GM12874 (cell line): Measurements from ENCODE around the gene RFX8.

Source experiments
- TF ChIP-seq, protein P1 (sequence below): IDR thresholded peaks from 2 replicates; pipeline ENCODE4 v1.5.1; 2011; ENCODE audit warnings: low read depth, mild to moderate bottlenecking, control low read depth, low read length, moderate library complexity; ENCODE audit not compliant: insufficient read depth

The RFX8 gene

DNA sequence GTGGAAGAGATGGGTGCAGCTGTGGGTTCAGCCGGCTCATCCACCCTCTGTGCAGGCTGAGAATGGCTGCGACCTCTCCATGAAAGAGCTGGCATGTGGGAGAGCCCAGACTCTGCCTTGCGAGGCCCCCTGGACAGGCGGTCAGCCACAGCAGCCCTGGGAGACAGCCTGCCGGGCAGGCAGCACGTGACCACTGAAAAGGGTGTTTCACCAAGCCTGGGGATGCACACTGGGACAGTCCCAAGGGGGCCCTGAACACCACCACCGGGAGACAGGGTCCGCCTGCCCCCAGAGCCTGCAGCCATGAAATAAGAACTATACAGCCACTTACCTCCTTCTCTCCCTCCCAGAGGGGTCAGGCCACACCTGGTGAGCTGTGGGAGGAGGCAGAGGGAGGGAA lies 11.5 kb downstream of the RFX8 start:
- TF ChIP-seq, protein P1, sequence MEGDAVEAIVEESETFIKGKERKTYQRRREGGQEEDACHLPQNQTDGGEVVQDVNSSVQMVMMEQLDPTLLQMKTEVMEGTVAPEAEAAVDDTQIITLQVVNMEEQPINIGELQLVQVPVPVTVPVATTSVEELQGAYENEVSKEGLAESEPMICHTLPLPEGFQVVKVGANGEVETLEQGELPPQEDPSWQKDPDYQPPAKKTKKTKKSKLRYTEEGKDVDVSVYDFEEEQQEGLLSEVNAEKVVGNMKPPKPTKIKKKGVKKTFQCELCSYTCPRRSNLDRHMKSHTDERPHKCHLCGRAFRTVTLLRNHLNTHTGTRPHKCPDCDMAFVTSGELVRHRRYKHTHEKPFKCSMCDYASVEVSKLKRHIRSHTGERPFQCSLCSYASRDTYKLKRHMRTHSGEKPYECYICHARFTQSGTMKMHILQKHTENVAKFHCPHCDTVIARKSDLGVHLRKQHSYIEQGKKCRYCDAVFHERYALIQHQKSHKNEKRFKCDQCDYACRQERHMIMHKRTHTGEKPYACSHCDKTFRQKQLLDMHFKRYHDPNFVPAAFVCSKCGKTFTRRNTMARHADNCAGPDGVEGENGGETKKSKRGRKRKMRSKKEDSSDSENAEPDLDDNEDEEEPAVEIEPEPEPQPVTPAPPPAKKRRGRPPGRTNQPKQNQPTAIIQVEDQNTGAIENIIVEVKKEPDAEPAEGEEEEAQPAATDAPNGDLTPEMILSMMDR, result no peak

DNA sequence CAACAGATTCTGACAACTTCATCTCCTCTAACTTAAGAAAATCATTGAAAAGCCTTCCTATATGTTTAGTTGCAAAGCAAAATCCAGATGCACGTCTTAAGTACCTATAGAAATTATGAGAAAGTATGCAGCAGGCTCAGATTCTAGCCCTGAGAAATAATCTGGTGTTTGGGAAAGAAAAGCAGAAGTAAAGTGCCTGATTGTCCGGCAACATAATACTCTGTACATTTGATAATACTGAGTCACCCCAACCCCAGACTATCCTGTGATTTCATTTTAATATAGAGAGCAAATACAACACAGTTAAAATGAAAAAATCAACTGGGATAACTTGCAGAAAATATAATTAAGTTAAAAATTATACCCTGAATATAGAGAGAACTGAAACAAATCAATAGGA lies 13.5 kb downstream of the RFX8 start:
- TF ChIP-seq, protein P1, result no peak

DNA sequence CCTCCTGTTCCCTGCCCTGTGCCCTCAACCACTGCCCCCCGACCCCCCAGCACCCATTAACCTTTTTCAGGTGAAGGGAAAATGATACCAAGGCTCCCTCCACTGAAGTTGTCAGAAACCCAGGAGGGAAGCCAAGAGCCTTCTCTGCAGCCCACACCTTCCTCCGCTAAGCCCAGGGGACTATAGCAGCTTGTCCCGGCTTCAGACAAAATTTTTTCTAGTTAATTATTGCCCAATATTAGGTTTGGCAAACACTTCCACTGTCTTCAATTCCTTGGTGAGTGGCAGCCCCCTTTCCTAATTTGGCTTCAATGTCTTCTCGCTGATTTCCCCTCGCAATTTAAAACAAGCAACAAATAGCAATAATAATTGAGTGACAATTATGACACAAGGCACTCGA lies 23.9 kb downstream of the RFX8 start:
- TF ChIP-seq, protein P1, result no peak

DNA sequence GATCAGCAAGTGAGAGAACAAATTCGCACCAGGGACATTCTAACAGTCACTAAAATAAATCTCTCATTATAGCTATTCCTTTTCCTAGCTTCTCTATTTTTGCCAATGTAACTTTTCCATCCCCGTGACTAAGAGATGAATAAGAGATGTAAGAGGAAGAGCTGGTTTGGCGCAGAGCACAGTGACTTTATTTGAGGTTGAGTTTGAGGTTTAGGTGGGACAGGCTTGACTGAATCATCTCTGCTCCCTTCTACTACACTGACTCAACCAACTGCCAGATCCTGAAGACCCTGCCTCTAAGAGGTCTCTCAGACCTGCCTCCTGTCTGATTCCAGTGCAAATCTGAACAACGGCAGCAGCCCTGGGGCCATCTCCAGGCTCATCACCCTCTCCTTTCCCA lies 28.0 kb downstream of the RFX8 start:
- TF ChIP-seq, protein P1, result no peak

DNA sequence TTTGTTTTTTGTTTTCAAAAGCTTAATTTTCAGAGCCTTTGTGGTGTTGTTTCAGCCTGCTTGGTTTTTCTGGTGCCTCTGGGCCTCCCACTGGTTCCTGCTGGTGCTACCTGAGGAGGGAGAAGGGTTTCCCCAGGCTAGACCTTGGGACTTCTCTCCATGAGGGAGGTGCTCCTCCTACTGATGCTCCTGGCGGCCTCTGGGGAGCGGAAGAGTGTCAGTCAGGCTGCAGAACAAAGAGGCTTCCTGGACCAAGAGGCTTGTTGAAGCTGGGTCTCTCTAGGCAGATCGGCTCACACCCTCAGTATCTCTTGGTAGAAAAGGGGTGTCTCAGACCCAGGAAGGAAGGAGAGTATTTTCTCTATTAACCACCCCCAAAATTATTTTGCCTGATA lies 32.2 kb downstream of the RFX8 start:
- TF ChIP-seq, protein P1, result no peak

DNA sequence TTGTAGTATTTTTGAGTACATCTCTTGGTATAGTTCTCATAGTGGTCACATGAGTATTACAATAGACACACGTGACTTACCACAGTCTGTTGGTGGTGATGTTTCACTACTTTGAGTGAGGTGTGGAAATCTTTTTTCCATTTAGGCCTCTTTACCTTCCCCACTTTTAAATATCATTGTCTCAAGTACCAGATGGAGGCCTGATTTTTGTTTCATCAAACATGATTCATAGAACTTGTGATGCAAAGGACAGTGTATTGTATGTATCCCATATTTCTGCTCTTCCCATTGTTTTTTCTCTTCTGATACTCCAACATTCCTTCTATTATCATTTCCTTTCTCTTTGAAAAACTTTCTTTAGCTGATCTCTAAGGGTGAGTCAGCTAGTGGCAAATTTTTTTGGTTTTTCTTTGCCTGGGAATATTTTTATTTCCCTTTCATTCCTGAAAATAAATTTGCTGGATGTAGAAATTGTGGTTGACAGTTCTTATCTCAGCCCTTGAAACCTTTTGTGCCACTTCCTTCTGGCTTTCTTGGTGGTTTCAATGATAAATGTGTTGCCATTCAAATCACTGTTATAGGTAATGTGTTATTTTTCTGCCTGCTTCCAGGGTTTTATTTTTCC lies 32.8 kb downstream of the RFX8 start:
- TF ChIP-seq, protein P1, result no peak

DNA sequence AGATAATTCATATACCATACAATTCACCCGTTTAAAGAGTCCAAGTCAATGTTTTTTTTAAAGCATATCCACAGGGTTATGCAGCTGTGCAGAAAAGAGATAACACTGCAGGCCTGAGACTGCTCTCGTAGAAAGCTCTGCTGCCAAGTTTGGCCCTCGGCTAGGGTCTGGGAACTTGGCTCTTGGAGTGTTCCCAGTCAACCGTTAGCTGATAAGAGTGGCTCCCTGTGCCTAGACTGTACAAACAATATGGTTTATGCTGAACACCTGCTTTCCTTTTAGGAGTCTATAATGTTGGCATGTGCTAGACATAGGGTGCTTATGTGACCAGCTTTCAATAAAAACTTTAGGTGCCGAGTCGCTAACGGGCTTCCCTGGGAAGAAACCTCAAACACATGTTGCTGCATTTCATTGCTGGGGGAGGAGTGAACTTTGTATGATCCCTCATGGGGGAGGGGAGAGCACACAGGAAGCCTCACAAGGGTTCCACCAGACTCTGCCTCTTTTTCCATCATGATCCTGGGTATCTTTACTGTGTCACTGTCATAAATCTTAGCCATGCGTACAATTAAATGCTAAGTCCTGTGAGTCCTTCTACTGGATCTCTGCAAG lies 34.7 kb downstream of the RFX8 start:
- TF ChIP-seq, protein P1, result no peak
